Renal cortex interstitium (tissue), 11 donors: ENCODE results near the gene CHCHD6. TPM values are rescaled to one million over a fixed set of nuclear protein-coding genes. Genes with fewer than 3 reads are reported as not detected.

Experiments
- DNase-seq, 11 donors: peaks; one replicate each; pipeline ENCODE4 v3.0.0-alpha.2; 2013; ENCODE audit warnings: low read depth in 9 of 11, low spot score in 4 of 11; ENCODE audit errors: extremely low read depth in 1 of 11
- polyA plus RNA-seq, 3 donors: library from polyadenylated mRNA; unstranded; fragments of 120-200 nt; gene quantifications; one replicate each; pipeline ENCODE4 v1.2.1, GENCODE V29; 2013; ENCODE audit not compliant: insufficient read length in 3 of 3

The CHCHD6 gene
- polyA plus RNA-seq, 3 donors: 15.7 to 22.3 (median 21.1) TPM

GRCh38 chr3:126998728-126999127 lies 294.7 kb downstream of the CHCHD6 start:
- no peak for DNase-seq

GRCh38 chr3:126999383-126999782 lies 295.3 kb downstream of the CHCHD6 start:
- no peak for DNase-seq

- DNase-seq: no peak
Observed at GRCh38 chr3:127000119-127000518, 296.1 kb downstream of the CHCHD6 start.

- DNase-seq: no peak
Observed at GRCh38 chr3:127000761-127001160, 296.7 kb downstream of the CHCHD6 start.

GRCh38 chr3:127001486-127002194 lies 297.6 kb downstream of the CHCHD6 start:
- DNase-seq: no peak

GRCh38 chr3:127002195-127003174 lies 298.4 kb downstream of the CHCHD6 start:
- peak; percentile 47 to 88 (median 80) for DNase-seq

GRCh38 chr3:127003175-127003555 lies 299.1 kb downstream of the CHCHD6 start:
- no peak for DNase-seq

- DNase-seq: no peak
Observed at GRCh38 chr3:127003601-127004280, 299.7 kb downstream of the CHCHD6 start.

GRCh38 chr3:127004641-127005397 lies 300.8 kb downstream of the CHCHD6 start:
- no peak for DNase-seq

GRCh38 chr3:127005864-127006500 lies 301.9 kb downstream of the CHCHD6 start:
- DNase-seq: no peak

GRCh38 chr3:127006781-127007436 lies 302.9 kb downstream of the CHCHD6 start:
- no peak for DNase-seq

- DNase-seq: no peak
Observed at GRCh38 chr3:127008236-127008635, 304.2 kb downstream of the CHCHD6 start.

GRCh38 chr3:127009531-127009930 lies 305.5 kb downstream of the CHCHD6 start:
- no peak for DNase-seq

Other genes starting within 250 kb of the CHCHD6 start
- 10 to 100 TPM; 31.1 to 44.5 (median 34.7) TPM for gene ZXDC, start 228.3 kb upstream of the CHCHD6 start, polyA plus RNA-seq
- gene UROC1, start 186.5 kb upstream of the CHCHD6 start, polyA plus RNA-seq: under 1 TPM; 0.09 to 0.29 (median 0.10) TPM
- 1 to 10 TPM; 4.5 to 9.7 (median 7.4) TPM for gene CHST13, start 180.1 kb upstream of the CHCHD6 start, polyA plus RNA-seq
- under 1 TPM in 2 of 3 donors, not detected in 1; 0.09 to 0.17 TPM for gene C3orf22, start 145.3 kb upstream of the CHCHD6 start, polyA plus RNA-seq
- gene TXNRD3, start 49.1 kb upstream of the CHCHD6 start, polyA plus RNA-seq: 10 to 100 TPM; 15.3 to 19.0 (median 17.1) TPM